Right lobe of liver (tissue), 4 donors: ENCODE data around the gene PLEKHG4B.

Source experiments
- POLR2A ChIP-seq: fragments of 450-650 bp; IDR thresholded peaks from one replicate; pipeline ENCODE4 v1.6.1; 2017; ENCODE audit warnings: antibody characterized with exemption, mild to moderate bottlenecking
- TF ChIP-seq, protein P1 (sequence below), 4 donors: fragments of 200-600 bp in 3 of 4; fragments of 450-650 bp in 1 of 4; IDR thresholded peaks; one replicate each; pipeline versions ENCODE4 v1.5.1 to v1.8.0; 2016 to 2022; ENCODE audit warnings: antibody characterized with exemption in 4 of 4, mild to moderate bottlenecking in 2 of 4
- donor health status: DM: no; HTN: no; CAD: no.
- donor health status: DM: no; HTN: no; CAD: no.
- donor health status: DM: no; HTN: yes; CAD: no.

DNA sequence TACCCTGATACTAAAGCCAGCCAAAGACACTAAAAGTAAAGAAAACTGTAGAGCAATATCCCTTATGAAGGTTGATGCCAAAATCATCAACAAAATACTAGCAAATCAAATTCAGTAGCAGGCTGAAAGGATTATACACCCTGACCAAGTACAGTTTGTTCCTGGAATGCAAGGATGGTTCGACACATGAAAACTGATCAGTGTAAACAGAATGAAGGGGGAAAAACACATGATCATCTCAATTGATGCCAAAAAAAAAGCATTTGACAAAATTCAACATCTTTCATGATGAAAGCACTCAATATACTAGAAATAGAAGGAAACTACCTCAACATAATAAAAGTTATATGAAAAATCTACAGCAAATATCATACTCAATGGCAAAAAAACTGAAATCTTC is 55.8 kb downstream of the PLEKHG4B start:
- TF ChIP-seq, protein P1, sequence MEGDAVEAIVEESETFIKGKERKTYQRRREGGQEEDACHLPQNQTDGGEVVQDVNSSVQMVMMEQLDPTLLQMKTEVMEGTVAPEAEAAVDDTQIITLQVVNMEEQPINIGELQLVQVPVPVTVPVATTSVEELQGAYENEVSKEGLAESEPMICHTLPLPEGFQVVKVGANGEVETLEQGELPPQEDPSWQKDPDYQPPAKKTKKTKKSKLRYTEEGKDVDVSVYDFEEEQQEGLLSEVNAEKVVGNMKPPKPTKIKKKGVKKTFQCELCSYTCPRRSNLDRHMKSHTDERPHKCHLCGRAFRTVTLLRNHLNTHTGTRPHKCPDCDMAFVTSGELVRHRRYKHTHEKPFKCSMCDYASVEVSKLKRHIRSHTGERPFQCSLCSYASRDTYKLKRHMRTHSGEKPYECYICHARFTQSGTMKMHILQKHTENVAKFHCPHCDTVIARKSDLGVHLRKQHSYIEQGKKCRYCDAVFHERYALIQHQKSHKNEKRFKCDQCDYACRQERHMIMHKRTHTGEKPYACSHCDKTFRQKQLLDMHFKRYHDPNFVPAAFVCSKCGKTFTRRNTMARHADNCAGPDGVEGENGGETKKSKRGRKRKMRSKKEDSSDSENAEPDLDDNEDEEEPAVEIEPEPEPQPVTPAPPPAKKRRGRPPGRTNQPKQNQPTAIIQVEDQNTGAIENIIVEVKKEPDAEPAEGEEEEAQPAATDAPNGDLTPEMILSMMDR (IDR thresholded peaks at IDR 0.05) = no peak
- TF ChIP-seq POLR2A = no peak
